ENCODE data around the gene AKT1S1.

The AKT1S1 gene

DNA sequence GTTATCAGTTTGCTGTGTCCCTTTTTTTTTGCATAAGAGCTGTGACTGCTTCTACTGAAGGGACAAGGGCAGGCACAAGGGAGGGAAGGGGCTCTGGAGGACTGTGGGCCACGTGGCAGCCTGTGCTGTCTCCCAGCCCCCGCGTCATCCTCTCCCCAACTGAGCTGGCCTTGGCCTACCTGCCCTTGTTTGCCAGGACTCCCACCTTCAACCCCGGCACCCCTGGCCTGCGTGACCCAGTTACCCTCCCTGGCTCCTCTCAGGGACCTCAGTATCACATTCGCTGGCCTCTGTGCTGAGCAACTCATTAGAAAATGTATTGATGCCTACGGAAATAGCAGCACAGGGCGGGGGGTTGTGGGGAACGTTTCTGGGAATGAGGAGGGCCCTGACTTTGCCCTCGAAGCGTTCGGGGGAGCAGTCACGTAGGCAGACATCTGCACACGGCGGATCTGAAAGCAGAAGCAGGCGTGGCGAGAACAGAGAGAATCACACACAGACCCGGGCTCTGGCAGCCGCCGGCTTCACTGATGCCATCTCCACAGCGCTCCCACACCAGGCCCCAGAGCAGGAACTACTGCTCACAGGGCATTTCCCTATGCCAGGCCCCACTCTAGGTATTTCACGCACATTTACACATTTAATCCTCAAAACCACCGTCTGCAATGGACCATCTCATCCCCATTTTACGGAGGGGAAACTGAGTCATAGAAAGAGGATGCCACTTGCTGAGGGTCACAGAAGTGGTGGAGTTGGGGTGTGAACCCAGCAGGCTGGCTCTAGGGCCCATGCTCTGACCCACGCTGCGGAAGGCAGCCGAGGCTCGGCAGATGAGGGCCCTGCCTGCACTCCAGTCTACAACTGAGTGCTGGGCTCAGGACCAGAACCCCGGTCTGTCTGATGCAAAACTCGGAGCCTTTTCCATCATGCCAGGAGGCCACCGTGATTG, 46.2 kb upstream of the AKT1S1 start:
- TF ChIP-seq, protein P1, sequence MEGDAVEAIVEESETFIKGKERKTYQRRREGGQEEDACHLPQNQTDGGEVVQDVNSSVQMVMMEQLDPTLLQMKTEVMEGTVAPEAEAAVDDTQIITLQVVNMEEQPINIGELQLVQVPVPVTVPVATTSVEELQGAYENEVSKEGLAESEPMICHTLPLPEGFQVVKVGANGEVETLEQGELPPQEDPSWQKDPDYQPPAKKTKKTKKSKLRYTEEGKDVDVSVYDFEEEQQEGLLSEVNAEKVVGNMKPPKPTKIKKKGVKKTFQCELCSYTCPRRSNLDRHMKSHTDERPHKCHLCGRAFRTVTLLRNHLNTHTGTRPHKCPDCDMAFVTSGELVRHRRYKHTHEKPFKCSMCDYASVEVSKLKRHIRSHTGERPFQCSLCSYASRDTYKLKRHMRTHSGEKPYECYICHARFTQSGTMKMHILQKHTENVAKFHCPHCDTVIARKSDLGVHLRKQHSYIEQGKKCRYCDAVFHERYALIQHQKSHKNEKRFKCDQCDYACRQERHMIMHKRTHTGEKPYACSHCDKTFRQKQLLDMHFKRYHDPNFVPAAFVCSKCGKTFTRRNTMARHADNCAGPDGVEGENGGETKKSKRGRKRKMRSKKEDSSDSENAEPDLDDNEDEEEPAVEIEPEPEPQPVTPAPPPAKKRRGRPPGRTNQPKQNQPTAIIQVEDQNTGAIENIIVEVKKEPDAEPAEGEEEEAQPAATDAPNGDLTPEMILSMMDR (IDR thresholded peaks at IDR 0.05; ENCODE audit: low read depth, low read length) = no peak
- DNase-seq = no peak
- H3K36me3 ChIP-seq = peaks cover 88% of the 10 kb centered on the region
- H3K4me1 ChIP-seq = peaks cover 14% of the 10 kb centered on the region
- no peaks in the 10 kb centered on the region for H3K27me3 ChIP-seq
- no peaks in the 10 kb centered on the region for H3K9me3 ChIP-seq
- H3K4me3 ChIP-seq (ENCODE audit: low read depth, low read length) = peak overlapping the region; percentile 13

DNA sequence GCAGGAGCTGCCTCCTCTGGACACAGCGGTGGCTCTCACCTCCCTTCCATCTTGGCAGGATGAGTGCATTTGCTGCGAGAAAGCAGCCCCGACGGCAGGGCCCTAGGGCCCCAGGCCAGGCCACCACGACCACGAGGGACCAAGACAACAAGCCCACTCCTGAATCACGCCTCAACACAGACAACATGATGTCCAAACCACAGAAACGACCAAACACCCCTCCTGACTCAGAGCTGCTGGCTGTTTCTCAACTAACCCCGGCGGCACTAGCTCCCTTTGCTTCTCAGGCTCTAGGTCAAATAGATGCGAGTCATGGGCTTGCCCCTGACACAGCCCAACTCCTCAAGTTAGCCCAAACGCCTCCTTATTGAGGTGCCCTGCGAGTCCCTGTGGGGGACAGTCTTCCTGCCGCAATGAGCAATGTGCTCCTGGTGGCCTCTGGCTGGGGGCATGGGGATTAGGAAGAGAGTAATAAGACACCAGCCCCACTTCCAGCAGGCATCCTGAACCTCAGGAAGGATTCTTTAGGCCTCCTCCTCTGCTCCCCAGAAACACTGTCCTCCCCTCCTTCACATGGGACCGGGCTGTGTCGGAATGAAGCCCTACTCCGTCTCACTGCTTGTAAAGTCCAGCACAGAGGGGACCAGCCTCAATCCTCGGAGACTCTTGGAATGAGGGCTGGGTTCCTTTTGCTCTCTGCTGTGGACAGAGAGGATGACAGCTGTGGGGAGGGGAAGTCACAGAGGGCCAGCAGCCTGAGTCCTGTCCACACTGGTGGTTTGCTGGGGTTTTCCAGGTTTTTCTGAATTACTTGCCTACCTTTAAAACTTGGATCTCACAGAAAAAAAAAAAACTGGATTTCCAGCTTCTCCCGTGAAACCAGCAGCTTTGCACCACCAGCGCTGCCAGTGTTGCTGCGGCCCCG, 45.0 kb upstream of the AKT1S1 start:
- no peak overlapping the region for H3K4me3 ChIP-seq (ENCODE audit: low read depth, low read length)
- TF ChIP-seq, protein P1 (IDR thresholded peaks at IDR 0.05; ENCODE audit: low read depth, low read length) = no peak
- H3K36me3 ChIP-seq = peaks cover 90% of the 10 kb centered on the region
- no peak for DNase-seq
- no peaks in the 10 kb centered on the region for H3K9me3 ChIP-seq
- peaks cover 14% of the 10 kb centered on the region for H3K4me1 ChIP-seq
- H3K27me3 ChIP-seq = no peaks in the 10 kb centered on the region

DNA sequence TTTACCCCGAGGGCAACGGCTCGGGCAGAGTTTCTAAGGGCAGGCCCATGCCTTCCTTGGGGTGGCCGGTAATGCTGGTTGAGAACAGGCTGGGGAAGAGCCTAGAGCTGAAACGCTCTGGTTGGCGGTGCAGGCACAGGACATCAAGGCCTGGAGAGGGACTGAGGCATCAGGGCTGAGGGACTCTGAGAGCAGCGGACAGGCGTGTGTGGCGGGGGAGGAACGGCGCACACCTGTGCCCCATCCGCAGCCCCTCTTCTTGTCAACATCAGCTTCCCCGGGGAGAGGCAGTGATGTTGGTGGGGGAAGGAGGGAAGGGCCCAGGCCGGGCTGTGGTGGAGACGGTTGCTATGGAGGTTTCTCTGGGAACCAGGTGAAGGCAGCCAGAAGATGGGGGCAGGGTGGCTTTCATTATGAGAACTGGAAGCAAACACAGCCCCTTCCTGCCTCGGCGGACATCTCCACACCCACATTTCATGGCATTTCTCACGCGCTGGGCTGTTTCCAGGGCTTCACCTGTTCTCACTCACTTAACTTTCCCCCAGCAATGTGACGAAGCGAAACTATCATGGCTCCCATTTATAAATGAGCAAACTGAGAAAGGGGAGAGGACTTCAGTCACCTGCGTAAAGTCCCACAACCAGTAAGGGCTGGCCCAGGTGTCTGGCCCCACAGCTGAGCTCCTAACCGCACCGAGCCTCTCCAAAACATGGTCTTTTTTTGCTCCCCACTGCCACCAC, 43.6 kb upstream of the AKT1S1 start:
- Histone ChIP-seq H3K9me3 (no peaks in the 10 kb centered on the region), H3K4me3 (ENCODE audit: low read depth, low read length) (no peak overlapping the region), H3K4me1 (peaks cover 14% of the 10 kb centered on the region), H3K27me3 (no peaks in the 10 kb centered on the region), H3K36me3 (peaks cover 87% of the 10 kb centered on the region)
- TF ChIP-seq, protein P1 (IDR thresholded peaks at IDR 0.05; ENCODE audit: low read depth, low read length) = no peak
- no peak for DNase-seq

DNA sequence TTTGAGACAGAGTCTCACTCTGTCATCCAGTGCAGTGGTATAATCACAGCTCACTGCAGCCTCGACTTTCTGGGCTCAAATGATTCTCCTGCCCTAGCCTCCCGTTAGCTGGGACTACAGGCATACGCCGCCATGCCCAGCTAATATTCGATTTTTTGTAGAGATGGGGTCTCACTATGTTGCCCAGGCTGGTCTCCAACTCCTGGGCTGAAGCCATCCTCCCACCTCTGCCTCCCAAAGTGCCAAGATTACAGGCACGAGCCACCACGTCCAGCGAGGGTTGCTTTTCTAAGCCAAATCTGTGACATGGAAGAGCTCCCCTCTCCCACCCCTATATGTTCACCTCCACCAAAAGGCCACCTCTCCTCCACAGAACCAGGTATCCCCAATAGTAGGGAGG, 40.9 kb upstream of the AKT1S1 start:
- H3K36me3 ChIP-seq = peaks cover 88% of the 10 kb centered on the region

More for the DNA sequence above, 40.9 kb upstream of the AKT1S1 start:
- no peaks in the 10 kb centered on the region for H3K9me3 ChIP-seq
- no peak for DNase-seq
- no peaks in the 10 kb centered on the region for H3K27me3 ChIP-seq
- TF ChIP-seq, protein P1 (IDR thresholded peaks at IDR 0.05; ENCODE audit: low read depth, low read length) = no peak
- peaks cover under 1% of the 10 kb centered on the region for H3K4me1 ChIP-seq
- H3K4me3 ChIP-seq (ENCODE audit: low read depth, low read length) = no peak overlapping the region
